IMR-90 (cell line): Measurements from ENCODE around the gene TMBIM1. TPM values are rescaled to one million over a fixed set of nuclear protein-coding genes. Genes with fewer than 3 reads are reported as not detected.

Source experiments
- ATAC-seq: fragments of 200-7000 bp; cut with Tn5 transposase; 2 replicates; pipeline ENCODE4 v1.9.1; 2020; ENCODE audit warnings: low read depth, mild to moderate bottlenecking, moderate library complexity
- BruUV-seq: library from RNA; stranded (reverse); fragments of 400-500 nt; replicated peaks from 2 replicates; lab custom pipeline; 2021; lab: Mats Ljungman, UMichigan
- CTCF ChIA-PET: fragments of 300-600 bp; formaldehyde crosslinking; extraction: SDS; loops from one replicate; lab custom pipeline; 2021; ENCODE audit warnings: antibody characterized with exemption; lab: Yijun Ruan, JAX
- POLR2A ChIA-PET: fragments of 300-600 bp; sonication (Branson Sonifier 250); formaldehyde crosslinking; loops from one replicate; lab custom pipeline; 2022; ENCODE audit warnings: antibody characterized with exemption; ENCODE audit not compliant: unreplicated experiment; lab: Charles Lee
- DNase-seq: peaks from one replicate; pipeline ENCODE4 v3.0.0; 2013
- H2AFZ ChIP-seq: replicated peaks from 2 replicates; pipeline ENCODE3; 2013; ENCODE audit warnings: low read length, mild to moderate bottlenecking; ENCODE audit not compliant: poor library complexity
- H2AK5ac ChIP-seq: 2 replicates; pipeline ENCODE4 v1.6.1; 2013; ENCODE audit warnings: low read depth, low read length, inconsistent platforms
- H2AK9ac ChIP-seq: replicated peaks from 2 replicates; pipeline ENCODE3; 2013; ENCODE audit warnings: mild to moderate bottlenecking, low read depth, low read length, moderate library complexity; ENCODE audit not compliant: poor library complexity
- H2BK120ac ChIP-seq: 2 replicates; pipeline ENCODE4 v1.6.1; 2013; ENCODE audit warnings: low read depth, low read length, inconsistent platforms
- H2BK15ac ChIP-seq: 3 replicates; pipeline ENCODE4 v1.6.1; 2013; ENCODE audit warnings: low read depth, low read length, inconsistent platforms
- H2BK20ac ChIP-seq: 2 replicates; pipeline ENCODE4 v1.6.1; 2013; ENCODE audit warnings: low read depth, mild to moderate bottlenecking, inconsistent platforms, low read length, moderate library complexity
- H2BK5ac ChIP-seq: 2 replicates; pipeline ENCODE4 v1.6.1; 2013; ENCODE audit warnings: mild to moderate bottlenecking, low read depth, low read length, inconsistent platforms; ENCODE audit not compliant: poor library complexity, severe bottlenecking
- H3K14ac ChIP-seq: replicated peaks from 2 replicates; pipeline ENCODE4 v1.6.1; 2013; ENCODE audit warnings: low read depth, low read length, inconsistent platforms
- H3K18ac ChIP-seq: 2 replicates; pipeline ENCODE4 v1.6.1; 2013; ENCODE audit warnings: low read depth, low read length, control low read depth
- H3K23ac ChIP-seq: 2 replicates; pipeline ENCODE4 v1.6.1; 2013; ENCODE audit warnings: low read depth, low read length, inconsistent platforms
- H3K27ac ChIP-seq: 2 replicates; pipeline ENCODE4 v1.5.1; 2013; ENCODE audit warnings: mild to moderate bottlenecking, control low read depth, low read length; ENCODE audit not compliant: insufficient read depth
- H3K27me3 ChIP-seq: 2 replicates; pipeline ENCODE4 v1.6.1; 2013; ENCODE audit warnings: low read length; ENCODE audit not compliant: control insufficient read depth, insufficient read depth
- H3K36me3 ChIP-seq: 2 replicates; pipeline ENCODE4 v1.6.1; 2013; ENCODE audit warnings: low read length, mixed read lengths; ENCODE audit not compliant: control insufficient read depth, insufficient read depth
- H3K4ac ChIP-seq: 2 replicates; pipeline ENCODE4 v1.6.1; 2013; ENCODE audit warnings: low read depth, low read length, inconsistent platforms
- H3K4me1 ChIP-seq: 2 replicates; pipeline ENCODE4 v1.6.1; 2013; ENCODE audit warnings: low read length, mixed read lengths; ENCODE audit not compliant: control insufficient read depth, insufficient read depth
- H3K4me2 ChIP-seq: 2 replicates; pipeline ENCODE4 v1.6.1; 2013; ENCODE audit warnings: low read depth, mild to moderate bottlenecking, control low read depth, low read length, moderate library complexity
- H3K4me3 ChIP-seq: 2 replicates; pipeline ENCODE4 v1.5.1; 2013; ENCODE audit warnings: low read depth, mild to moderate bottlenecking, control low read depth, low read length, moderate library complexity; ENCODE audit not compliant: insufficient read depth
- H3K56ac ChIP-seq: 2 replicates; pipeline ENCODE4 v1.6.1; 2013; ENCODE audit warnings: low read length, inconsistent platforms; ENCODE audit not compliant: insufficient read depth; ENCODE audit errors: extremely low read depth
- H3K79me1 ChIP-seq, 2 experiments: 2 replicates each; pipeline ENCODE4 v1.6.1; 2013; ENCODE audit warnings: low read length in 2 of 2, inconsistent platforms in 1 of 2, low read depth in 1 of 2
- H3K9ac ChIP-seq: 2 replicates; pipeline ENCODE4 v1.6.1; 2013; ENCODE audit warnings: low read depth, low read length, control low read depth
- H3K9me1 ChIP-seq: 2 replicates; pipeline ENCODE4 v1.6.1; 2013; ENCODE audit warnings: low read length, inconsistent platforms; ENCODE audit not compliant: insufficient read depth
- H3K9me3 ChIP-seq: 2 replicates; pipeline ENCODE4 v1.6.1; 2013; ENCODE audit warnings: low read length; ENCODE audit not compliant: control insufficient read depth, insufficient read depth
- H4K20me1 ChIP-seq: 2 replicates; pipeline ENCODE4 v1.6.1; 2013; ENCODE audit warnings: low read length, inconsistent platforms; ENCODE audit not compliant: insufficient read depth
- H4K5ac ChIP-seq: 2 replicates; pipeline ENCODE4 v1.6.1; 2013; ENCODE audit warnings: mild to moderate bottlenecking, low read depth, low read length, control low read depth
- H4K8ac ChIP-seq, 2 experiments: 2 replicates each; pipeline ENCODE4 v1.6.1; 2013; ENCODE audit warnings: low read depth in 2 of 2, low read length in 2 of 2, control low read depth in 1 of 2, inconsistent platforms in 1 of 2
- H4K91ac ChIP-seq: 2 replicates; pipeline ENCODE4 v1.6.1; 2013; ENCODE audit warnings: low read depth, low read length, inconsistent platforms; ENCODE audit not compliant: insufficient read depth
- CEBPB ChIP-seq: IDR thresholded peaks from 2 replicates; pipeline ENCODE4 v1.6.1; 2012; ENCODE audit warnings: low read depth, low read length, improper control_type of control experiment
- CHD1 ChIP-seq: IDR thresholded peaks from 2 replicates; pipeline ENCODE4 v1.6.1; 2012; ENCODE audit warnings: low read depth, low read length, improper control_type of control experiment
- MAZ ChIP-seq: IDR thresholded peaks from 2 replicates; pipeline ENCODE4 v1.6.1; 2012; ENCODE audit warnings: low read depth, mild to moderate bottlenecking, low read length, improper control_type of control experiment, moderate library complexity, borderline replicate concordance
- MXI1 ChIP-seq: IDR thresholded peaks from 2 replicates; pipeline ENCODE4 v1.6.1; 2012; ENCODE audit warnings: low read depth, mild to moderate bottlenecking, low read length, moderate library complexity, borderline replicate concordance
- RAD21 ChIP-seq: IDR thresholded peaks from 2 replicates; pipeline ENCODE4 v1.6.1; 2012; ENCODE audit warnings: low read length, improper control_type of control experiment
- RFX5 ChIP-seq: IDR thresholded peaks from 2 replicates; pipeline ENCODE4 v1.8.0; 2012; ENCODE audit warnings: low read depth, mild to moderate bottlenecking, low read length, moderate library complexity
- USF2 ChIP-seq: fragments of 150-350 bp; IDR thresholded peaks from 2 replicates; pipeline ENCODE4 v1.6.1; 2017; ENCODE audit warnings: mild to moderate bottlenecking, antibody characterized with exemption, low read length, low read depth
- WGBS, 2 experiments: methylation state at CpG; one replicate each; pipeline versions ENCODE4 v1.1.5 to v1.1.7; 2013; ENCODE audit warnings: missing lambda C conversion rate in 2 of 2; ENCODE audit not compliant: insufficient read length in 1 of 2; ENCODE audit errors: extremely low coverage in 2 of 2; 5-methylcytosine and 5-hydroxymethylcytosine counted together
- dilution Hi-C: fragments of 300-500 bp; cut with HindIII; formaldehyde crosslinking; loops from one replicate; pipeline ENCODE4 v1.14.3; 2018; ENCODE audit warnings: low sequenced_read_pairs; ENCODE audit not compliant: unreplicated experiment
- in situ Hi-C: fragments of 300-500 bp; cut with MboI; formaldehyde crosslinking; loops from 3 replicates; pipeline ENCODE4 v1.14.3; 2019; ENCODE audit warnings: low sequenced_read_pairs, inconsistent platforms, mixed read lengths
- intact Hi-C: fragments of 100-400 bp; cut with micrococcal nuclease; formaldehyde crosslinking; loops from 2 replicates; pipeline ENCODE4 v1.10.0; 2022
- polyA plus RNA-seq, 3 experiments: library from polyadenylated mRNA; depleted of rRNA; stranded (reverse); fragments of >200 nt; gene quantifications; 2 replicates each; pipeline ENCODE4 v1.2.3, GENCODE V29; 2012; ENCODE audit warnings: low replicate concordance in 1 of 3
- total RNA-seq: library from RNA; depleted of rRNA; stranded (reverse); fragments of >200 nt; gene quantifications from 2 replicates; pipeline ENCODE4 v1.2.3, GENCODE V29; 2012
- TF ChIP-seq, protein P1 (sequence below): conservative IDR thresholded peaks from 2 replicates; pipeline ENCODE4 v1.5.1; 2012; ENCODE audit warnings: mild to moderate bottlenecking, low read depth, low read length, improper control_type of control experiment

TMBIM1 gene
- total and polyA plus RNA-seq, 2 of the 4 experiments (the other 2 are of a cell fraction) = 84.6 to 102 TPM

DNA sequence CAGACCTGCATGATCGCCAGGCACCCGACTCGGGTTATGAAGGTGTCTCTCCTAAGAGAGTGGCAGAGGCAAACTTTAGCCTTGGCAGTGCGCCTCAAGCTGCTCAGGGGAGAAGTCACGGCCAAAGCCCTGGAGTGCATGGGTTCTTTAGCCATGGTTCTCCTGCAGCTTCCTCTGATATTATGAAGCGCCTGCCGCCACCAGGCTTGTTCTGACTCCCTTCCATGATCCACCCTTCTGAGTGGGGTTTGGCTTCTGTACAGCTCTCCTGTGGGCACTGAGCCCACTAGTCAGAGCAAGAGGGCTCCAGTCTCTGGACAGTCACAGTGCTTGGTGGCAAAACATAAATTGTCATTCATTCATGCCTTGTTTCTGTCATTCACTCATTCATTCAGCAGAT lies 25.9 kb upstream of the TMBIM1 start:
- H3K79me1 ChIP-seq = no peaks in the 10 kb centered on the region
- no peak overlapping the region for H3K27ac ChIP-seq
- H2AK9ac ChIP-seq = no peak overlapping the region
- DNase-seq (no peak), ATAC-seq (no peak)
- BruUV-seq = no TSS peak
- in situ Hi-C loops (no loop called here), dilution Hi-C loops (no loop called here), intact Hi-C loops (no loop called here)
- no peak overlapping the region for H2BK15ac ChIP-seq
- H2BK5ac ChIP-seq = no peak overlapping the region
- no peak overlapping the region for H2AK5ac ChIP-seq
- TF ChIP-seq RFX5 = no peak
- no peak for TF ChIP-seq CEBPB
- TF ChIP-seq, protein P1, sequence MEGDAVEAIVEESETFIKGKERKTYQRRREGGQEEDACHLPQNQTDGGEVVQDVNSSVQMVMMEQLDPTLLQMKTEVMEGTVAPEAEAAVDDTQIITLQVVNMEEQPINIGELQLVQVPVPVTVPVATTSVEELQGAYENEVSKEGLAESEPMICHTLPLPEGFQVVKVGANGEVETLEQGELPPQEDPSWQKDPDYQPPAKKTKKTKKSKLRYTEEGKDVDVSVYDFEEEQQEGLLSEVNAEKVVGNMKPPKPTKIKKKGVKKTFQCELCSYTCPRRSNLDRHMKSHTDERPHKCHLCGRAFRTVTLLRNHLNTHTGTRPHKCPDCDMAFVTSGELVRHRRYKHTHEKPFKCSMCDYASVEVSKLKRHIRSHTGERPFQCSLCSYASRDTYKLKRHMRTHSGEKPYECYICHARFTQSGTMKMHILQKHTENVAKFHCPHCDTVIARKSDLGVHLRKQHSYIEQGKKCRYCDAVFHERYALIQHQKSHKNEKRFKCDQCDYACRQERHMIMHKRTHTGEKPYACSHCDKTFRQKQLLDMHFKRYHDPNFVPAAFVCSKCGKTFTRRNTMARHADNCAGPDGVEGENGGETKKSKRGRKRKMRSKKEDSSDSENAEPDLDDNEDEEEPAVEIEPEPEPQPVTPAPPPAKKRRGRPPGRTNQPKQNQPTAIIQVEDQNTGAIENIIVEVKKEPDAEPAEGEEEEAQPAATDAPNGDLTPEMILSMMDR = no peak
- TF ChIP-seq USF2 = no peak
- TF ChIP-seq CHD1 = no peak
- TF ChIP-seq MAZ = no peak
- TF ChIP-seq MXI1 = no peak
- no peak for TF ChIP-seq RAD21
- no peak overlapping the region for H3K4me3 ChIP-seq
- H3K36me3 ChIP-seq = no peaks in the 10 kb centered on the region
- no peak overlapping the region for H4K8ac ChIP-seq
- peaks cover 12% of the 10 kb centered on the region; the same call in 1 of the 2 replicates for H3K9me1 ChIP-seq
- no peak overlapping the region for H2AFZ ChIP-seq
- H4K20me1 ChIP-seq = no peaks in the 10 kb centered on the region
- no peak overlapping the region for H3K9ac ChIP-seq
- no peaks in the 10 kb centered on the region for H3K9me3 ChIP-seq
- no peak overlapping the region for H4K91ac ChIP-seq
- no peaks in the 10 kb centered on the region for H3K27me3 ChIP-seq
- H3K4ac ChIP-seq = no peak overlapping the region
- H4K5ac ChIP-seq = no peak overlapping the region
- H3K4me1 ChIP-seq = peaks cover 9% of the 10 kb centered on the region
- no peak overlapping the region for H2BK120ac ChIP-seq
- WGBS, 2 experiments = 88% methylated on average over 5 of the region's 7 CpGs; no CpG with 5 or more reads in 1 of the 2 experiments
- no peak overlapping the region for H3K23ac ChIP-seq
- H3K18ac ChIP-seq = no peak overlapping the region
- no peak overlapping the region for H3K14ac ChIP-seq
- ChIA-PET CTCF (no interaction called here), POLR2A (no interaction called here)
- H3K56ac ChIP-seq = no peak overlapping the region
- H2BK20ac ChIP-seq = no peak overlapping the region
- H3K4me2 ChIP-seq = no peak overlapping the region
